ENCODE results near the gene AMY1C. TPM values are rescaled to one million over a fixed set of nuclear protein-coding genes. Genes with fewer than 3 reads are reported as not detected.

AMY1C gene
- total RNA-seq, 3 donors from 2014 or later (not counting 1 experiment from before 2014, with no cell fraction given): not detected

Other genes starting within 250 kb of the AMY1C start
- gene RNPC3, start 224.2 kb upstream of the AMY1C start, total RNA-seq: 10 to 100 TPM; 42.9 to 56.7 (median 44.8) TPM
- 10 to 100 TPM; 30.9 to 37.5 (median 31.7) TPM for gene AMY2B, start 178.3 kb upstream of the AMY1C start, total RNA-seq
- gene AMY2A, start 132.5 kb upstream of the AMY1C start, total RNA-seq: under 1 TPM in 1 of 3 donors, not detected in 2; 0.29 TPM
- not detected for gene AMY1A, start 94.1 kb upstream of the AMY1C start, total RNA-seq
- gene AMY1B, start 53.7 kb upstream of the AMY1C start, total RNA-seq: not detected

Measured in natural killer cell (primary cell).